A549 (cell line): ENCODE measurements around the gene MSI2. TPM values are rescaled to one million over a fixed set of nuclear protein-coding genes. Genes with fewer than 3 reads are reported as not detected.

ENCODE experiments used
- ATAC-seq, 2 experiments: fragments of 200-7000 bp in 1 of 2; fragments of >200 bp in 1 of 2; cut with Nextera tagmentation in 1 of 2; cut with Tn5 transposase in 1 of 2; 3 replicates each; pipeline versions ENCODE4 v1.8.0 to v1.9.1; 2018 to 2020; ENCODE audit warnings: mild to moderate bottlenecking in 1 of 2, moderate library complexity in 1 of 2
- CTCF ChIA-PET: fragments of 300-600 bp; sonication (Branson Sonifier 250); formaldehyde crosslinking; extraction: SDS; loops from one replicate; lab custom pipeline; 2021; ENCODE audit warnings: antibody characterized with exemption, inconsistent platforms; lab: Yijun Ruan, JAX
- POLR2A ChIA-PET: fragments of 350-600 bp; formaldehyde crosslinking; extraction: SDS; loops from one replicate; lab custom pipeline; 2021; ENCODE audit warnings: antibody characterized with exemption, inconsistent platforms; lab: Yijun Ruan, JAX
- DNase-seq, 2 experiments: peaks; one replicate each; pipeline versions ENCODE4 v3.0.0 to v3.0.0-alpha.2; 2011 to 2016; ENCODE audit warnings: low read depth in 1 of 2, low spot score in 1 of 2
- FAIRE-seq: peaks from 2 replicates; lab custom pipeline; 2011; peaks lifted over from hg19 to GRCh38; lab: Jason Lieb, UNC
- H3K27ac ChIP-seq, 2 experiments: fragments of >200 bp; sonication (Bioruptor Twin); formaldehyde crosslinking; 3 replicates each; pipeline ENCODE4 v1.5.1; 2016 to 2017
- H3K4me1 ChIP-seq: fragments of >200 bp; sonication (Bioruptor Twin); formaldehyde crosslinking; 3 replicates; pipeline ENCODE4 v1.6.1; 2016
- H3K4me2 ChIP-seq: fragments of >200 bp; sonication (Bioruptor Twin); formaldehyde crosslinking; 3 replicates; pipeline ENCODE4 v1.6.1; 2016
- H3K4me3 ChIP-seq: fragments of >200 bp; sonication (Bioruptor Twin); formaldehyde crosslinking; 3 replicates; pipeline ENCODE4 v1.5.1; 2016
- H3K9me3 ChIP-seq: fragments of >200 bp; sonication (Bioruptor Twin); formaldehyde crosslinking; 3 replicates; pipeline ENCODE4 v1.6.1; 2016
- BHLHE40 ChIP-seq: IDR thresholded peaks from 2 replicates; pipeline ENCODE4 v1.6.1; 2012; ENCODE audit warnings: low read depth, low read length, inconsistent platforms
- CBX2 ChIP-seq: fragments of 200-600 bp; sonication (generic); IDR thresholded peaks from 2 replicates; pipeline ENCODE4 v1.6.1; 2016; ENCODE audit warnings: low read depth, mild to moderate bottlenecking, borderline replicate concordance
- CHD2 ChIP-seq: fragments of 150-350 bp; IDR thresholded peaks from 2 replicates; pipeline ENCODE4 v1.6.1; 2014; ENCODE audit warnings: low read length; ENCODE audit not compliant: partially characterized antibody
- CHD4 ChIP-seq: fragments of 200-600 bp; sonication (generic); IDR thresholded peaks from 2 replicates; pipeline ENCODE4 v1.6.1; 2016; ENCODE audit warnings: antibody characterized with exemption, mild to moderate bottlenecking, borderline replicate concordance
- EHF ChIP-seq: fragments of 250-450 bp; sonication (Bioruptor Pico); IDR thresholded peaks from 2 replicates; pipeline ENCODE4 v1.5.0; 2020; ENCODE audit warnings: mild to moderate bottlenecking
- ELK1 ChIP-seq: fragments of 150-350 bp; IDR thresholded peaks from 2 replicates; pipeline ENCODE4 v1.6.1; 2014; ENCODE audit warnings: low read depth, mild to moderate bottlenecking, low read length
- EP300 ChIP-seq, 2 experiments: fragments of >200 bp; sonication (Bioruptor Twin); formaldehyde crosslinking; IDR thresholded peaks; 2 replicates in 1 of 2; 3 replicates in 1 of 2; pipeline ENCODE4 v1.6.1; 2016 to 2017
- ESRRA ChIP-seq: fragments of 150-350 bp; IDR thresholded peaks from 2 replicates; pipeline ENCODE4 v1.6.1; 2014; ENCODE audit warnings: mild to moderate bottlenecking, low read length, borderline replicate concordance
- HMGXB4 ChIP-seq: fragments of 250-450 bp; sonication (Bioruptor Pico); IDR thresholded peaks from 2 replicates; pipeline ENCODE4 v1.5.0; 2021; ENCODE audit warnings: mild to moderate bottlenecking, moderate library complexity, borderline replicate concordance
- HOXB5 ChIP-seq: fragments of 250-450 bp; sonication (Bioruptor Pico); IDR thresholded peaks from 2 replicates; pipeline ENCODE4 v1.5.0; 2020; ENCODE audit warnings: mild to moderate bottlenecking, moderate library complexity
- JUNB ChIP-seq: fragments of >200 bp; sonication (Bioruptor Twin); formaldehyde crosslinking; IDR thresholded peaks from 2 replicates; pipeline ENCODE4 v1.6.1; 2016
- KDM1A ChIP-seq: fragments of 200-600 bp; sonication (generic); IDR thresholded peaks from 2 replicates; pipeline ENCODE4 v1.6.1; 2016; ENCODE audit warnings: low read depth, mild to moderate bottlenecking
- KDM5A ChIP-seq: fragments of 200-600 bp; sonication (generic); IDR thresholded peaks from 2 replicates; pipeline ENCODE4 v1.6.1; 2016; ENCODE audit warnings: antibody characterized with exemption, mild to moderate bottlenecking
- MYC ChIP-seq: IDR thresholded peaks from 2 replicates; pipeline ENCODE4 v1.6.1; 2012; ENCODE audit warnings: mild to moderate bottlenecking, inconsistent platforms, low read length, improper control_type of control experiment, borderline replicate concordance
- NFE2L2 ChIP-seq: fragments of 150-350 bp; conservative IDR thresholded peaks from 2 replicates; pipeline ENCODE4 v1.6.1; 2014; ENCODE audit warnings: low read length
- NPAS2 ChIP-seq: fragments of 250-450 bp; sonication (Bioruptor Pico); IDR thresholded peaks from 2 replicates; pipeline ENCODE4 v1.8.0; 2022; ENCODE audit warnings: mild to moderate bottlenecking, moderate library complexity, borderline replicate concordance
- NR3C1 ChIP-seq: fragments of >200 bp; sonication (Bioruptor Twin); formaldehyde crosslinking; IDR thresholded peaks from 3 replicates; pipeline ENCODE4 v1.6.1; 2017
- PBX3 ChIP-seq: IDR thresholded peaks from 2 replicates; pipeline ENCODE4 v1.6.1; 2012
- PHF8 ChIP-seq: fragments of 200-600 bp; sonication (generic); IDR thresholded peaks from 2 replicates; pipeline ENCODE4 v1.6.1; 2016; ENCODE audit warnings: low read depth, mild to moderate bottlenecking, antibody characterized with exemption, moderate library complexity, borderline replicate concordance
- REST ChIP-seq: fragments of 200-600 bp; sonication (generic); IDR thresholded peaks from 2 replicates; pipeline ENCODE4 v1.6.1; 2016; ENCODE audit warnings: antibody characterized with exemption, mild to moderate bottlenecking, moderate library complexity
- ZC3H11A ChIP-seq: fragments of 450-650 bp; IDR thresholded peaks from 2 replicates; pipeline ENCODE4 v1.6.1; 2014; ENCODE audit warnings: antibody characterized with exemption, mild to moderate bottlenecking
- ZSCAN20 ChIP-seq: fragments of 250-450 bp; sonication (Bioruptor Pico); IDR thresholded peaks from 2 replicates; pipeline ENCODE4 v1.8.0; 2022; ENCODE audit warnings: mild to moderate bottlenecking, moderate library complexity
- WGBS: methylation state at CpG from one replicate; pipeline ENCODE4 v1.1.6; 2017; ENCODE audit errors: missing lambda C conversion rate; 5-methylcytosine and 5-hydroxymethylcytosine counted together
- polyA plus RNA-seq, 4 experiments: library from polyadenylated mRNA; depleted of rRNA in 3 of 4; stranded (reverse); fragments of >200 nt; fragmentation: RNase III in 1 of 4; extraction: RNeasy Plus Mini Kit Qiagen cat#74134 plus additional on column Dnase treatment in 1 of 4; gene quantifications; 2 replicates in 3 of 4; 3 replicates in 1 of 4; pipeline ENCODE4 v1.2.3, GENCODE V29; 2011 to 2017

Gene MSI2
- polyA plus RNA-seq, 2 of the 4 experiments (the other 2 are of a cell fraction), result 43.6 to 44.4 TPM

GRCh38 chr17:57662041-57662440 lies 405.7 kb downstream of the MSI2 start (continued):
- no peak for TF ChIP-seq REST

GRCh38 chr17:57662644-57663308 lies 406.5 kb downstream of the MSI2 start:
- Histone ChIP-seq H3K4me3 (no peak overlapping the region), H3K4me1 (peaks cover 4% of the 10 kb centered on the region; the same call in 1 of the 3 replicates)
- DNase-seq, result peak; percentile 37 to 64
- TF ChIP-seq HMGXB4 (CRISPR knock-in tag) (no peak), EP300 (IDR thresholded peaks at IDR 0.05) (no peak), MYC (no peak), JUNB (no peak), ESRRA (no peak), KDM1A (no peak), ZC3H11A (no peak), NR3C1 (no peak)
- TF ChIP-seq, all 56 proteins: peak for 0
- FAIRE-seq, result no peak
- Histone ChIP-seq H3K9me3 (no peaks in the 10 kb centered on the region), H3K27ac (no peak overlapping the region), H3K4me2 (no peak overlapping the region)
- 91% methylated on average over 19 of the region's 21 CpGs for WGBS
- ChIA-PET POLR2A (no interaction called here), CTCF (interaction anchor here (0.6 to 7.5 kb wide), 6 partner anchors 9 to 420 kb away, joined by 3 to 98 read pairs (median 4); no protein-coding TSS in a partner anchor)
- peak; percentile 62 to 90; a peak in 4 of 6 replicates for ATAC-seq

GRCh38 chr17:57663326-57664070 lies 407.2 kb downstream of the MSI2 start:
- WGBS, result 90% methylated on average over 14 of the region's 14 CpGs
- Histone ChIP-seq H3K9me3 (no peaks in the 10 kb centered on the region), H3K4me3 (no peak overlapping the region), H3K4me1 (peaks cover 4% of the 10 kb centered on the region; the same call in 1 of the 3 replicates), H3K4me2 (no peak overlapping the region), H3K27ac (no peak overlapping the region)
- CTCF ChIA-PET, result interaction anchor here (0.6 to 7.5 kb wide), 8 partner anchors 8 to 696 kb away, joined by 3 to 98 read pairs (median 4); no protein-coding TSS in a partner anchor
- ATAC-seq (no peak), FAIRE-seq (no peak), DNase-seq (no peak)
- POLR2A ChIA-PET, result no interaction called here
- no peak for TF ChIP-seq EP300 (IDR thresholded peaks at IDR 0.05)
- no peak for TF ChIP-seq NR3C1
- TF ChIP-seq ZSCAN20 (CRISPR knock-in tag), result no peak
- TF ChIP-seq HMGXB4 (CRISPR knock-in tag), result no peak
- TF ChIP-seq ELK1, result no peak
- TF ChIP-seq NFE2L2, result no peak
- TF ChIP-seq PHF8, result no peak
- no peak for TF ChIP-seq BHLHE40
- no peak for TF ChIP-seq ESRRA
- no peak for TF ChIP-seq KDM5A
- TF ChIP-seq CHD4, result no peak
- TF ChIP-seq CBX2, result no peak
- TF ChIP-seq CHD2, result no peak
- no peak for TF ChIP-seq NPAS2 (CRISPR knock-in tag)
- TF ChIP-seq HOXB5 (CRISPR knock-in tag), result no peak
- no peak for TF ChIP-seq EHF (CRISPR knock-in tag)
- no peak for TF ChIP-seq PBX3
